ENCODE measurements around the gene ZSCAN31.
"Not testable (repeated sequence)": the region's sequence is repeated elsewhere in the genome, so short reads cannot be mapped to it uniquely, and the experiment has no call there.

The ZSCAN31 gene

GRCh38 chr6:28335564-28336283 lies at the start of gene ZSCAN31:
ZSCAN31 (minus strand) TSS chr6:28336148; CDS start chr6:28329683, 6,465 bp downstream.
- peak; percentile 92 to 93 for DNase-seq

GRCh38 chr6:28384143-28384533 lies 48.2 kb upstream of the ZSCAN31 start:
- no peak for DNase-seq

DNA sequence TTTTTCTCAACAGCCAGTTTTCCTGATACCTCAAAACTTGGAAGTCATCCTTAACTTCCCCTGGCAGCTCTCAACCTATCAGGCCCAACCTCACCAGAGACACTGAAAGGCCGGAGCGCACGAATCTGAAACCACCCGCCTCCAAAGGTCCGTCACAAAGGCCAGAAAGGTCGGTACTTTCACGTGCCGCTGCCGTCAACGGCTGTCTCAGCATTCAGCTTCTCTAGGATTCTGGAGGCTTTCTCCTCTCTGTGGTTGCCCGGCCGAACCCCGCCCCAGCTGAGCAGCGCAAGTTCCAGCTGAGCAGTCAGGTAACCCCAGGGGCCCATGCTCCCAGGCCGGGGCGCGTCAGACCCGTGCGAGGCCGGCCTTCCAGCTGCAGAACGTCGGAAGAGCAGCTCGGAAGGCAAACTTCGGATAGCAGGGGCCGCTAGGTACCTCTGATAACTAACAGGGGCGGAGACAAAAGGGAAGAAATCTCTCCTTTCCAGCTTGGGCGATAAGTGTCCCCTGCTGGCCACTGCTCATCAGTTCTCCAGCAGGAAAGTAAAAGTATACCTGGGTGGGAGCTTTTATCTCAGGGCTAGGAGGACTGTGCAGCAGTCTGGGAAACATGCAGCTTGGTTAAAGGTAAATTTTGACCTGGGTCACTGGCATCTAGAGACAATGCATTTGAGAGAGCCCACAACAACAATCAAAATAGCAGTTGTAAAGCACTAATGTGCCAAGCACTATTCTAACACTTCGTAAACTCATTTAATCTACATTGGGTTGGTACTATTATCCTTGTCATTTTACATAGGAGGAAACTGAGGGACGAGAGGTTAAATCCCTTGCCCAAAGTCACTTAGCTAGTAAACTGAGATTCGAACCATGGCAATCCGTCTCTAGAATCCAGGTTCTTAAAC lies 47.5 kb upstream of the ZSCAN31 start:
- peak; percentile 17 to 79 for DNase-seq

- DNase-seq: no peak
These were observed 44.4 kb upstream of the ZSCAN31 start for GRCh38 chr6:28380381-28380780.

DNA sequence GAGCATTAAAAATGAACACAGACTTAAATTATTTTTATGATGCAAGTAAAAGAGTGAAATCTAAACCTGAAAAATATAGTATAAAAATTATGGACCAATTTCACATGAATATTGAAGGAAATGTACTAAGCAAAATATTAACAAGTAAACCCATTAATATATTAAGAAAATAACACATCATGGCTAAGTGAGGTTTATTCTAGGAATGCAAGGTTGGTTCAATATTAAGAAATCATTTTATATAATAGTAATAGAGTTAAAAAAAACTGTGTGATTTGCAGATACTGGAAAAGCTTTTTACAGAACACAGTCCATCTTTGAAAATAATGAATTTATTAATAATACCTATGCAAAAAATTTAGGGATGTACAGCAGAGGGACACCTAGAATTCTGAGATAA lies 42.7 kb upstream of the ZSCAN31 start:
- no peak for DNase-seq

- no peak for DNase-seq
These were observed 41.9 kb upstream of the ZSCAN31 start for GRCh38 chr6:28377879-28378278.

DNA sequence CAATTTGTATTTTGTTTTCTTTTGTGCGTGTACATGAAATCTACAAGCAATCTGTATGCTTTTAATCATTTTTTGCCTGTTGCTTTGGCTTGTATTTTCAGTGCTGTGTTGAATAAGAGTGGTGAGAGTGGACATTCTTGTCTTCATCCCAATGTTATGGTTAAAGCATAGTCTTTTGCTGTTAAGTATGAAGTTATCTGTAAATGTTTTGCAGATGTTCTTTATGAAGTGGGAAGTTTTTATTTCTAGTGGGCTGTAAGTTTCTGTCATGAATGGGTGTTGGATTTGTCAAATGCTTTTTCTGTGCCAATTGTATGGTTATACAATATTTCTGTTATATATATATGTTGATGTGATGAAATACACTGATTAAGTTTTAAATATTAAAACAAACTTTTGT lies 38.0 kb upstream of the ZSCAN31 start:
- DNase-seq: no peak

DNA sequence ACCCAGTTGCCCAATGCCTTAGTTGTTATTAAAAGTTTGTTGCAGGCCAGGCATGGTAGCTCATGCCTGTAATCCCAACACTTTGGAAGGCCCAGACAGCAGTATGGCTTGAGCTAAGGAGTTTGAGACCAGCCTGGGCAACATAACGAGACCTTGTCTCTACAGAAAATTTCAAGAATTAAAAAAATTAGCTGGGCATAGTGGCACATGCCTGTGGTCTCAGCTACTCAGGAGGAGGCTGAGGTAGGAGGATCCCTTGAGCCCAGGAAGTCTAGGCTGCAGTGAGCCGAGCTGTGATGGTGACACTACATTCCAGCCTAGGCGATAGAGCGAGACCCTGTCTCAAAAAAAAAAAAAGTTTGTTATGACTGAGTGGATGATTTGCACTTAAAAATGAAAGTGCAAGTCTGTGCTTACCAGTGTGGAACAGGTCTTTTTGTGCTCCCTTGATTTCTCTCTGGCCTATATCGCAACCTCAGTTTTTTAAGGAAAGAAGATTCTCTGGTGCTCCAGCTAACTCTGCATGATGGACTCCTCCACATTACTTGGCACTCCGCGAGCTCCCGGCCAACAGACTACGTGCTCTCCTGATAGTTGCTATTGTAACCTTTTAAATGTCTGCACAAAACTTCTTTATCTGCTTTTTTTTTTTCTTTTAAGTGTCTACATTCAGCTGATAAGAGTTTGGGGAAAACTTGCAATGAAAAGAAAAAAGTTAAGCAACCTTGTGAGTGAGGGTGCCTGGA lies 35.9 kb upstream of the ZSCAN31 start:
- no peak for DNase-seq

- no peak for DNase-seq
These were observed 35.3 kb upstream of the ZSCAN31 start for GRCh38 chr6:28371280-28371679.

DNA sequence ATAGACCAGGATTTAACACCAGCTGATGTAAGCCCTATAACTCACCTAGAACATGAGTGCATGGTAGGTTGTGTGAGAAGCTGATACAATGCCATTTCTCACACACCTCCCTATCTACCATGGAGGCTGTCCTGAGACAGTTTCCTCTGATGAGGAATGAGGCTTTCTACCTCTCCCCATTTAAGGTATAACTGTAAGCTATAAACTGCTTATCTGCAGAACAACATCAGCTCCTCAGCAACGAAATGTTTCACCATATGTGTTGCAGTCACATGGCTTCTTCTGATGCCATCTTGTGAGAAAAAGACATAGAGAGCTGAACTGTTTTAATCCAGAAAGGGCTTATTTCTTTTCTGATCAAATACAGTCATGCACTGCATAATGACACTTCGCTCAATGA lies 34.5 kb upstream of the ZSCAN31 start:
- no peak for DNase-seq

GRCh38 chr6:28369463-28369862 lies 33.5 kb upstream of the ZSCAN31 start:
- DNase-seq: no peak

DNA sequence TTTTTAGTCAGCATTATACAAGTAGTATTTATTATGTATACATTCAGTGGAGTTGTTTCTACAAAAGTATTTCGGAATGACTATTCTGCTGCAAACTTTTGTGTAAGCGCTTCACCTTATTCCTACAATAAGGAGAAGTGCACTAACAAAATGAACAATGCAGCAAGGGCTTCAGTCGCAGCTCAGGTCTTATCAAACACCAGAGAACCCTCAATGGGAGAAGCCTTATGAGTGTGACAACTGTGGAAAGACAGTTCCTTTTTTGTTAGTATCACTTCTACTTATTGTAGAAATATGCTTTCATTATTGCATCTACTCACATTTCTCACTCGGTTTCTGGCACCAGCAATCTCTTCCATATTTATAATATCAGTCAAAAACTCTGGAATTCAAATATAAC lies 32.6 kb upstream of the ZSCAN31 start:
- DNase-seq: no peak

DNA sequence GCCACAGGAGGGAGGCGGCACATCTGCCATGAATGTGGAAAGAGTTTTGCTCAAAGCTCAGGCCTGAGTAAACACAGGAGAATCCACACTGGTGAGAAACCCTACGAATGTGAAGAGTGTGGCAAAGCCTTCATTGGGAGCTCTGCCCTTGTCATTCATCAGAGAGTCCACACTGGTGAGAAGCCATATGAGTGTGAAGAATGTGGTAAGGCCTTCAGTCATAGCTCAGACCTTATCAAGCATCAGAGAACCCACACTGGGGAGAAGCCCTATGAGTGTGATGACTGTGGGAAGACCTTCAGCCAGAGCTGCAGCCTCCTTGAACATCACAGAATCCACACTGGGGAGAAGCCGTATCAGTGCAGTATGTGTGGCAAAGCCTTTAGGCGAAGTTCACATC lies 29.6 kb upstream of the ZSCAN31 start:
- DNase-seq: not testable (repeated sequence)

DNA sequence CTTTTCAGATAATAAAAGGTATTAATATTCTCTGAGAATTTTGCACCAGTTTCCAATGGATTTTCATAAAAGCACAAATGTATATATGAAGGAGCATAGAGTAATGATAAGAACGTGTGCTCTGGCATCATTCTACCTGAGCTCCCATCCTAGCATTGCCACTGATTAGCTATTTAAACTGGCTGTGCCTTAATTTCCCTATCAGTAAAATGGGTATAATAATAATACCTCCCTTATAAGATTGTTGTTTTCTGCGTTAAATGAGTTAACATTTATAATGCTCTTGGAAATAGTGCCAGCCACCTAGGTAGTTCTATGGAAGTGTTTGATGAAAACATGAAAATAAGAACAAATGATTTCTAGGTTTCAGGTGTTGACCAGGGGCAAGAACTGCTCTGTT lies 25.0 kb upstream of the ZSCAN31 start:
- DNase-seq: no peak

GRCh38 chr6:28359562-28359961 lies 23.6 kb upstream of the ZSCAN31 start:
- not testable (repeated sequence) for DNase-seq

GRCh38 chr6:28357036-28357435 lies 21.1 kb upstream of the ZSCAN31 start:
- no peak for DNase-seq

GRCh38 chr6:28356666-28357020 lies 20.7 kb upstream of the ZSCAN31 start:
- DNase-seq: no peak

- peak; percentile 53 to 75 for DNase-seq
These were observed 20.1 kb upstream of the ZSCAN31 start for GRCh38 chr6:28355743-28356665.

DNA sequence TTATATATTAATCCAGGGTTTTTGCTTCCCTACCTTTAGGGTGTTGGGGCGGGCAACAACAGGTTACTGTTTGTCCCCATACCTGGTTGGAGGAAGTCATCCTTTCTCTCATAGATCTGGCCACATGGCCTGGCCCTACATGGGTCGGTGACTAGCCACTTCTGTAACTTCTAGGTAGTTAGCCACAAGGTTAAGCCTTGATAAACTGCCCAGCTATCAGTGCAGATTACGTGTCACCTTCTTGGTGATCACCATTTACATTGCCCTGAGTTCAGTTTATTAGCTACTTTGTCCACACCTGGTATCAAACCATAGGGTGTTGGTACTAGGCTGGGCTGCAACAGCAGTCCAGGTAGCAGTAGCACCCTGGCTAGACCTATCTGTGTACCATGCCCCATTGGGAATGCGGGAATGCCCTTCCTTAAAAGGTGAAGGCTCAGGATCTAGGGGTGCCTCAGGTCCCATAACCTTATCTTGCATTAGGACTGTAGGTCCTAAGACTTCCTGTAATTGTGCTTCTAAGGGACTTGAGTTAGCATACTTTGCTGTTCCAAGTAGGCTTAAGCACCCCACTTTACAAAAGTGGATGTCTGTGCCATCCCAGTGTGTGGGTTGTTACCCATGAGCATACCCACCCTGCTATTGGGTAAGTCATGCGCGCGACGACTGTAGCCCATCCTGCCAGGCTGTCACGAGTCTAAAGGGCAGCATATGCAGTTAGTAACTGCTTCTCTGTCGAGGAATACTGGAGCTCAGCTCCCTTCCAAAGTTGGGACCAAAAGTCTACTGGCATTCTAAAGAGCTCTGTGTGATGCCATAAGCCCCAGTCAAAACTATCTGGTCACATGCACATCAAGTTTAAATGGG lies 19.0 kb upstream of the ZSCAN31 start:
- no peak for DNase-seq

GRCh38 chr6:28353981-28354676 lies 18.2 kb upstream of the ZSCAN31 start:
- no peak for DNase-seq

DNA sequence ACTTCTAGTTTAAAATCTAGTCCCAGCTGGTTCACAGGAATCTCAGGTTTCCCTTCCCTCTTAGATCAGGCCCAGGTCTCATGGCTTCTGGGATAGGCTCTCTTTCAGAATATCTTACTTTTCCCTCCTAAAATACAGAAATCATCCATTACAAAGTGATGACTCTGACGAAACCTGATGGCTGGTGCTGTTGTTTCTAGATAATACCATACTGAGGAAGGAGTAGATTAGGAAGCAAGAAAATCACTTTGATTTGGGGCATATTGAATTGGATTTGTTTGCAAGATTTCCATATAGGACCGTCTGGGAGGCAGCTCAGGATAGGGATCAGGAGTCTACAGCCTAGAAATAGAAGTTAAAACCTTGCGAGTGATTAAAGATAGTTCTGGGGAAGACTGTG lies 17.4 kb upstream of the ZSCAN31 start:
- DNase-seq: no peak
